Ureter (tissue), 1 donor: Measurements from ENCODE around the gene CAMTA1. TPM values are rescaled to one million over a fixed set of nuclear protein-coding genes. Genes with fewer than 3 reads are reported as not detected.

Source experiments
- DNase-seq: peaks from one replicate; pipeline ENCODE4 v3.0.0-alpha.2; 2020; ENCODE audit warnings: low spot score
- total RNA-seq: library from RNA; stranded (reverse); gene quantifications from one replicate; pipeline ENCODE4 v1.2.4, GENCODE V29; 2023
- donor health status: DM: yes; HTN: yes; CAD: no.

CAMTA1 gene
- total RNA-seq, 1 donor from 2014 or later = 88.1 TPM

DNA sequence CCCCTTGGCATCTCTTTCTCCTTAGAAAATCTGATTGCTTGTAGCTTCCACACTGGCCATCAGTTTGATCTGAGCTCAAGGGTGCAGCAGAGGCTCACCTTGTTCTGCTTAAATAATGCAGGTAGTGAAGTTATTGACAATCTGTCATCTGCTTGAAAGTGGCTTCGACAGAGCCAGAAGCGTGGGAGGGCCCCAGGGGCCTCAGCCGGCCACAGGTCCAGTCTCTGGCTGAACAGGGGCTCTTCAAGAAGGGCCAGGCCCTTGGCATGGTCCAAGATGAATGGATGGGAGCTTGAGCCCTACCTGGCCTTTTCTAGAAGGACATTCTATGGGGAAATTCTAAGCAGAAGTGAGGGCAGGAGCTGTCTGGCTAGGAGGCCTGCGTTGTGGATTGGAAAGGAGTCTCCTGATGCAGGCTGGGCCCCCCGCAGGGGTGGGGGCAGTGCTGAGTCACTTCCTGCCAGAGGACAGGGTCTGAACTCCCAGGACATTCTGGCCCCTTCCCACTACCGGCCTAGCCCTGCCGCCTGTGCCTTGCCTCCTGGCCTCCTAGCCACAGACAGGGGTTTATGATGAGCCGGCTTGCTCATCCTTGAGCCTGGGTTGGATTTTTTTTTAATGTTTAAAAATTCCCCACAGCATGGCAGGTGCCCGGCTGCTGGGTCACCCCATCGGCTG, 823.5 kb downstream of the CAMTA1 start:
- DNase-seq = no peak

- no peak for DNase-seq
These were observed 824.2 kb downstream of the CAMTA1 start for GRCh38 chr1:7609311-7609994.

DNA sequence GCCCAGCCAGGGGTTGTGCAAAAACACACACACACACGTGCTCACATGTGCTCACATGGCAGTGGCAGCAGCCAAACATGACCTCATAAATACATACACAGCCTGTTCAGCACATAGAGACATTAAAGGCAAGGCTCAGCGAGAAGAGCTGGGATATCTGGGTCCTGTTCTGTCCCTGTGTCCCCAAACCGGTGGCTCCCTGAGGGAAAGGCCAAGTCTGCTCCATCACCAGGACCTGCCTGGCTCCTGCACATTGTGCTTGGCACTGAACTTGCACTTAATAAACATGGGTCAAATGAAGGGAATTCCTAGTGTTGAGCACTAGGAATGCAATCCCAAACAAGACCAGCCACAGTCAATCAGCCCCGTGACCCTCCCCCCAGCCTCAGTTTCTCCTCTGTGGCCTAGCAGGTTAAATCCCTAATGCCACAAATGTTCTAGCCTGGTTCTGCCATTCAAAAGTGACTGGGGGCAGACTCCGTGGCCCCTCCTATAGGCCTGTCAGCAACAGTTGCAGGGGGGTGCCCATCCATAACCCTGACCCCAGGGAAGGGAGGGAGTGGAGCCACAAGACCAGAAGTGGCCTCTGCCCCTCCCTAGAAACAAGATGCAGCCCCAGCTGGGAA, 825.0 kb downstream of the CAMTA1 start:
- no peak for DNase-seq

DNA sequence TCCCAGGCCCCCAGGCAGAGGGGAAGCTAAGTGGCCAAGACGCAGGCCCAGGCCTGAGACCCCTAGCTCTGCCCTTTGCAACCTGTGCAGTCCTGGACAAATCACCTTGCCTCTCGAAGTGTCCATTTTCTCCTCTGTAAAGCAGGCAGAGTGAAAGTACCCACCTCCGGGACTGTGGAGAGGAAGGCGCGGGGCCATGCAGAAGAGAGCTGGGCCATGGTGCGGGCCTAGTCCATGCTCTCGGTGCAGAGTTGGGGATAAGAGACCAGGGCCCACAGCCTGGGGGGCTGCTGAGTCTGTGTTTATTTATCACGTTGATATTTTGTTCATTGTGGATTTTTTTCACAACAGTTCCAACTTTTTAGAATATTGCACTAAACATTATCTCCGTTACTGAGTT, 825.7 kb downstream of the CAMTA1 start:
- DNase-seq = no peak

DNA sequence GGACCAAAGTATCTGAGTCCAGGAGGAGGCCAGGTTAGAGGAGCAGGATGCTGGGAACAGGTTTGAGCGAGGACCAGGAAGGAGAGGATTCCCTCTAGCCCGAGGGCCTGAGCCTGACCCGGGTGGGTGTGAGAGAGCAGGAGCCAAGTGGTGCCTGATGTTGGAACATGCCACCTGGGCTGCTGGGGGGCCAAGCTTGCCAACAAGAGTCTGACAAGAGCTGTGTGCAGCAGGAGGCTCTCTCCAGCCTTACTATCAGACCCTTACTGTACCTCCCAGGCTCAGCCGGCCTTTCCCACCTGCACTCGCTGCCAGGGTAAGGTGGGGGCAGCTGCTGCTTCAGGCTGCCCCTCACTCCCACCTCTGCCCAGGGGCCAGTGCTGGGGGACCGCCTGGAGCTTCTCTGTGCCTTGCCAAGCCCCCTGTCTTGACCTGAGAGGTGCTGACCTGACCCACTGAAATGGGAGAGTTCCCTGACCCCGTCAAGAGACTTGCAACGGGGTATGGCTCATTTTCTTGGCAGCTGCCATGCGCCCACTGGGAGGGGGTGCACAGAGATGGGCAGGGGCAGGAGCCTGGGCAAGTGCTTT, 826.3 kb downstream of the CAMTA1 start:
- no peak for DNase-seq

DNA sequence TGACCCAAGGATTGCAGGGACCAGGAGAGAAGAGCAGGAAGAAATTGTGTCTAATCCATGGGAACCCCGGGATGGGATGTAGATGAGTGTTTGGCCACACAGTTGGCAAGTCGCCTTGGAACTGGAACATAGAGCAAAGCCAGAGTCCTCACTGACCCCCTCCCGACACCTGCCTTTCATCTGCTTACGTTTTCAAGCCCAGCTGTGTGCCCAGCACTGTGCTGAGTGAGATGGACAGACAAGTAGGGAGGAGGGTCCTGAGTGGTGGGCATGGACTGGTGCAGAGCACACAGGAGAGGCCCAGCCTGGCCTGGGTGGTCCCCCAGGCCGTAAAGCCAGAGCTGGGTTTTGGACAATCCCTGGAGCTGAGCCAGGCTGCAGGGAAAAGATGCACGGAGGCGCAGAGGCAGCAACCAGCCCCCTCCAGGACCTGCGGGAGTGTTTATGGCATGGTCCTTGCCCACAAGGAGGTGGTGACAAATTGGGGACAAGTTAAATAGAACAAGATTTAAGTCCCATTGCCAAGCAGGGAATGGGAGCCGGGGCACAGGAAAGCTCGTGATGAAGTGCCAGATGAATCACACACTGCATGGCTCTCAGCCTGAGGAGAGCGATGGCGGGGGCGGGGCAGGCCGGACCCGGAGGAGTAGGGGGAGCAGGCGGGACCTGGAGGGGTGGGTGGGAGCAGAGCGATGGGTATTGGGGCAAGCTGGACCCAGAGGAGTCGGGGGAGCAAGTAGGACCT, 828.0 kb downstream of the CAMTA1 start:
- no peak for DNase-seq

- DNase-seq = no peak
These were observed 828.6 kb downstream of the CAMTA1 start for GRCh38 chr1:7613851-7614205.

- no peak for DNase-seq
These were observed 829.4 kb downstream of the CAMTA1 start for GRCh38 chr1:7614576-7615074.

DNA sequence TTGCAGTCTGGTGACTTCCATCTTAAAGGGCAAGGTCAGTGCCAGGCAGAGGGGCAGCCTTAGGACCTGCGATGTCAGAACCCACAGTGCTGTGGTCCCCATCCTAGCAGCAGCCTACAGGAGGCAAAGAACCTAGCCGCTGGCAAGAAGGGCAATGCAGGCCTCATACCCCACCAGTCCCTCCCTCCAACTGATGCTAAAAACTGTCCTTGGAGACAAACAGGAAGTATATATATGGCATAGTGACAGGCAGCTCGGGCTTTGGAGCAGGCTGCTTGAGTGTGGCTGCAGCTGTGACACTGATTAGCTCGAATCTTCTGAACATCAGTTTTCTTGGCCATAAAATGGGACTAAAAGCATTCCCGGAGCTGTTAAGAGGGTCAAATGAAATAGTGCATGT, 829.9 kb downstream of the CAMTA1 start:
- DNase-seq = no peak

DNA sequence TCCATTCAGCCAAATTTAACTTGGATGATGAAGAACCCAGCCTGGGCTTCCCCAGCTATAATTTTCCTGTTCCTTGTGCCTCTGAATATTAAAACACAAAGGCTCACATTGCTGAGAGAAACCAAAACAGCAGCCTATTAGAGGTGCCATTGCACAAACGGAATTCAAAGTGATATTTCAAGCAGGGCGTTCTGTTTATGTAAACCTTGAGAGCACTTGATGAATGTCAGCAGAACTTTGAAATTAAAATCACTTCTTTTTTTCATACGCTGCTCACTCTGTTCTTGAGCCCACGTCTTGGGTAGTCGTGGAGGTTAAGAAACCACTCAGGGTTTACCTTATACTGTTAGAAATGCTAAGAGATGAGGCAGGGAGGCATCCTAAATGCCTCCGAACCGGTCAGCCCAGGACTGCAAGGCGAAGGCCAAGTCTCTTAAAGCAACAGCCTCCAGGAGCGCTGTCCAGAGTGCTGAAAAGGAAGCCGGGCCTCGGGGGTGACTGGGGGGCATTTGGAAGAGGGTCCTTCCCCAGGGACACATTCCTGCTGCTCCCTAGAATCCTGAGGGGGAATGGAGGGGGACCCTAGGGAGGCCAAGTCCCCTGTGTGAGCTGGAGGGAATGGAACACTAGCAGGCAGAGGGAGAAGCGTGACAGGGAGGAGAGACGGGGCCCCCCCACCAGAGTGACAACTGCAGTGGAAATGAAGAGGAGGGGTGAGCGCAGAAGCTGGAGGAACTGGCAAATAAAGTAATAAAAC, 831.0 kb downstream of the CAMTA1 start:
- DNase-seq = no peak

- no peak for DNase-seq
These were observed 831.7 kb downstream of the CAMTA1 start for GRCh38 chr1:7616953-7617352.

- DNase-seq = no peak
These were observed 832.6 kb downstream of the CAMTA1 start for GRCh38 chr1:7617826-7618225.

DNA sequence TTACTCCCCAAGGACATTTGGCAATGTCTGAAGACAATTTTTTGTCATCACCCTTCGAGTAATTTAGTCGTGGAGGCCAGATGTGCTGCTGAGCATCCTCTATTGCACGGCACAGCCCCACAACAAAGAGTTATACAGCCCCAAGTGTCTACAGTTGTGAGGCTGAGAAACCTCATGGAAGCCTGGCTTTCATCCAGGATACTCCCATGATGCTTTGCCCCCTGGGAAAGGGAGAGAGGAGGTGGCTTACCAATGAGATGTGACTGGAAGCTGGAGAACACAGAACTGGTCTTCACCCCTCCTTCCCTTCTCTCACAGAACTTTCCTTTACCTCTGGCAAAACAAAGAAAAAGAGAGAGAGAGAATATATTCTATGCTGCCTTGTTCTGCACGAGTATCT, 834.9 kb downstream of the CAMTA1 start:
- DNase-seq = no peak

GRCh38 chr1:7621334-7622219, 836.3 kb downstream of the CAMTA1 start:
- no peak for DNase-seq

DNA sequence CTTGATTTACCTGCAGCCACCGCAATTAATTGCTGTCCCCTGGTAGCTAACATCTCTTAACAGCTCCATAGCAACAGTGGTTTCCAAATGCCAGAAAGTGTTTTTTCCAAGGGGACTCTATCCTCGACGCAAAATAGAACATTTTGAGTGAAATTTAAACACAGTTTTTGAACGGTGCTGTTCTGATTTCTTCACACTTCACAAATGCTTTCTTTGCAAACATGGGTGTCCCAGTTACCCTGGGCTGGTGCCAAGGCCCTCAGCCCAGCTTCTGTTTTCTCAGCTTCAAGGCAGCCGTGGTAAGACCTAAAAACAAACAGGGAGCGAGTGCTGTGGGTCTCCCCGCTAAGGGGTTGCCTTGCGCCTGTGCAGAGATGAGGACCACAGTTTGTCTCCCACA, 838.6 kb downstream of the CAMTA1 start:
- no peak for DNase-seq

- DNase-seq = no peak
These were observed 839.6 kb downstream of the CAMTA1 start for GRCh38 chr1:7624791-7625355.

DNA sequence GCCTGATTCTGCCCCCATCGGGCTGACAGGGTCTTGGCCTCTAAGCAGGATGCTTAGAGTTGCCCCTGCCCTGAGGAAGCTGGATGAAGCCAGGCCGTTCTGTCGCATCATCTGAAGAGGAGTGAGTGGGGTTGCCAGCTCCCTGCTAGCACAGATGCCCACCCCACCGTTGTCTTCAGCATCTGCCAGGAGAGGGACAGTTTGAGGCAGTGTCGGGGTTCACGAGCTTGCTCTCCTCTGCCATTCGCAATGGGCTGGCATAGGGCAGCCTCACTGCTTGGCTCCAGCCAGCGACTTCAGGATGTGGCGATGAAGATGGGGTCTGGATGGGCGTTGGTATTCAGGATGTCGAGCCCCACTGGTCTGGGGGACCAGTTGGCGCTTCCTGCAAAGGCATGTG, 840.1 kb downstream of the CAMTA1 start:
- DNase-seq = no peak

DNA sequence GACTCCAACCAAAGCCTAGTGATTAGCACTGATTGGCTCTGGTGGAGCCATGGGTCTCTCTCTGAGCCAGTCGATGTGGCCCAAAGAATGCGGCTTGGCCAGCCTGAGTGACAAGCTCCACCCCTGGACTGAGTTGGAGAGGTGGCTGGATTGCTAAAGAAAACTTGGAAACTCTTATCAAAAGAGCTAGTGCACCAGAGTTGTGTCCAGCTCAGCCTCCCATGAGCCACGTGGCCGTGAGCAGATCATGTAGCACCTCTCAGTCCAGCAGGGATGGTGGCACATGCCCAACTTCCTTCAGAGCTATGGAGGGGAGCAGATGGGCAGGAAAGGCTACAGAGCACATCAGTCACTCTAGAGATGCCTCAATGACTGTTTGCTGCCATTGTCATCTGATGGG, 843.0 kb downstream of the CAMTA1 start:
- DNase-seq = no peak

DNA sequence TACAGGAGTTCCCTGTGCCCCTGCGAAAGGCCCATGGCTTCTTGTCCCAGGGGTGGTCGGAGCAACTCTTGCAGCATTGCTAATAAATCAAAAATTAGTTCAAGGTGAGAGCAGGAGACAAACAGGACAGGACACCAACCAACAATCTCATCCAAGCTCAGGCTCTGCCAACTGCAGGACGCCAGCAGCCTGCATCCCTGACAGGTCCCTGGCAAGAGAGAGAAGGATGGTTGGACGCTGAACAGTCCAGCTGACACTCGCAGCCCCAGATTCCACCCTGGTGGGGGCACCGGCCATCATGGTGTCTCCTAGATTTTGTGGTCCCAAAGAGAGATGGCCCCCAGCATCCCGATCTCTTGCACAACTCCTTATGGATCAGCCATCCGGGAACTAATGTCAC, 843.8 kb downstream of the CAMTA1 start:
- no peak for DNase-seq
